HG03025 (cell line): ENCODE measurements around the gene PARP6.
A peak's percentile ranks its signal among the peaks of the same experiment; 100 is the strongest.

Source experiments
- ATAC-seq: cut with Tn5 transposase; IDR thresholded peaks from one replicate; pipeline ENCODE4 v1.9.1; 2021; ENCODE audit warnings: mild to moderate bottlenecking, moderate library complexity; ENCODE audit not compliant: unreplicated experiment, low FRiP score

PARP6 gene

DNA sequence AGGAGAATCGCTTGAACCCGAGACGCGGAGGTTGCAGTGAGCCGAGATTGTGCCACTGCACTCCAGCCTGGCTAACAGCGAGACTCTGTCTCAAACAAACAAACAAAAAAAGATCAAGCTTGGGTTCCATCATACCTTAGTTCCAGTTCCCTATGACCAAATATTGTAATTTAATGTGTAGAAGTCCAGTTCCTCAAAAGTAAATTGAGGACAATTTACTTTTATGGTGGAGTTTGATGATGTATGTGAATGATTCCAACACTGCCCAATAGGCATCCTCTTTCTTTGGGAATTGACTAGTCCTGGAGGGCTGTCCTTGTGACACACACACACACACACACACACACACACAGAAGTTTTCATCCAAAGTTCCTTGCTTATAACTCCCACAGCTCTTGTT, 38.6 kb downstream of the PARP6 start:
- no peak for ATAC-seq

- no peak for ATAC-seq
Observed at GRCh38 chr15:72231833-72232478, 40.4 kb downstream of the PARP6 start.

GRCh38 chr15:72231066-72231832, 41.1 kb downstream of the PARP6 start, which contains the start of gene PKM:
Gene PKM, minus strand, starts transcription at chr15:72231190. Its CDS starts 12,093 bp downstream, at chr15:72219097.
- ATAC-seq = peak; percentile 34

- no peak for ATAC-seq
Observed at GRCh38 chr15:72230197-72231065, 41.9 kb downstream of the PARP6 start.

- no peak for ATAC-seq
Observed at GRCh38 chr15:72229947-72230196, 42.5 kb downstream of the PARP6 start.

DNA sequence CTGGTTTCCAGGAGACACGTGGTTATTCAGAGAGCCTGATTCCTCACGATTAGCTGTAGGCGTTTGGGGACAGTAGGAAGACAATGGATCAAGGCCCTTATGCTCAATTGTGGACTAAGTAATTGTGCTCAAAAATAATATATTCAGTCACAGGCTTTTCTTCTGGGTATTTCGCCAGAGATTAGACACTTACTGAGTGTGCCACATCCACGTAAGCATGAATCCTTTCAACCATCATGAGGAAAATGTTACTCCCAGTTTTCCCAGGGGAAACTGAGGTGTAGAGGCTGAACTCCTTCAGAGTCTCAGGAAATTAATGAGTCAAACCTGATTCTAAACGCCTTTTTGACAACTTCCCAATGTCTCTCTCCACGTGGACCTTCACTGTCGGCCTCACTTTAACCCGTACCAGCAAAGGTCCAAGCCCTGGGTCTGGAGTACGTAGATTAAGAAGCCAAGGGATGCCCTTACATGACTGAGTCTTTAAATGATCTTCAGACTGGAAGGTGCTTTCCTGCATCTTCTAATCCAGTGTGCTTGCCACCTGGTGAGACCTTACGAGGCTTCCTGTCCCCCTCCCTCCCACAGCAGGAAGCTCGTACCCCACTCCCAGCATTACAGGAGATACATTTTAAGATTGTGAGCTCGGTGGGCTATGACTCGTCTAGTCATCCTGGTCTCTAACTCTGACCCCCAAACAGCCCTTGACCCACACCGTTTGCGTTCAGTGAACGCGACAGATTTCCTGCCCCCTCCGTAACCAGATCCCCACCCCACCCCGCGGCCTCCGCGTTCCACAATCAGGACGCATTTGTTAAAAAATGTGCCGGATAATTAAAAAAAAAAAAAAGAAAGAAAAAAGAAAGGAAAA, 43.0 kb downstream of the PARP6 start:
- ATAC-seq = no peak

- ATAC-seq = no peak
Observed at GRCh38 chr15:72227720-72228119, 44.6 kb downstream of the PARP6 start.

DNA sequence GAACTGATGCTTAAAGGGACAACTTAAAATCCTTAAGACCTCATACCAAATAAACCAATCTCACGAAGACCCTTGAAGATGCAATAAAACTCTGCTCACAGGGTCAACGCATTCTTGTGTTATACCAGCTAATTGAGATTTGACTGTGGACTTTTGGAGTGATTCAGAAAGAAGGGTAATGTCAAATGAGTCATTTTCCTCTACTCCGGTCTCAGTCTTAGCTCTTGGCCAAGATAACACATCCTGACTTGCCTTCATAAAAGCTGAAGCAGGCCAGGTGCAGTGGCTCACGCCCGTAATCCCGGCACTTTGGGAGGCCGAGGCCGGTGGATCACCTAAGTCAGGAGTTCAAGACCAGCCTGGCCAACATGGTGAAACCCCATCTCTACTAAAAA, 45.2 kb downstream of the PARP6 start:
- no peak for ATAC-seq

DNA sequence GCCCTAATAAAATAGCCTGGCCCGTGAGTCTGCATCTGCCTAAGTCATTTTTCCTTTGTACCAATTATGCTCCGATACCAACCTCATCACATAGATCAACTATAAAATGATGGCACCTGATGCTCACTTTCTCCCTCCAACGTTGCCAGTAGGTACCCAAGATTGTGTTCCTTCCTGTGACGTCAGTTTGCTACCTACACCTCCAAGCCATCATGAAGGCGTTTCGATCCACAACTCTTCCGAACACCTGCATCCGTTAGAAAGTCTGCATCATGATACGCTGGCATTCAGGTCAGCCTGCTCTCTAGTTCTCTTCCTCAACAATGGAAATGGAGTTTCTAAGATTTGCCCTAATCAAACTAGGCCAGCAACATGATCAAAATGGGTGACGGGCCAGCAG, 49.1 kb downstream of the PARP6 start:
- no peak for ATAC-seq

GRCh38 chr15:72222393-72222792, 50.0 kb downstream of the PARP6 start:
- ATAC-seq = no peak

- no peak for ATAC-seq
Observed at GRCh38 chr15:72220687-72221086, 51.7 kb downstream of the PARP6 start.

- ATAC-seq = no peak
Observed at GRCh38 chr15:72217216-72217615, 55.1 kb downstream of the PARP6 start.

DNA sequence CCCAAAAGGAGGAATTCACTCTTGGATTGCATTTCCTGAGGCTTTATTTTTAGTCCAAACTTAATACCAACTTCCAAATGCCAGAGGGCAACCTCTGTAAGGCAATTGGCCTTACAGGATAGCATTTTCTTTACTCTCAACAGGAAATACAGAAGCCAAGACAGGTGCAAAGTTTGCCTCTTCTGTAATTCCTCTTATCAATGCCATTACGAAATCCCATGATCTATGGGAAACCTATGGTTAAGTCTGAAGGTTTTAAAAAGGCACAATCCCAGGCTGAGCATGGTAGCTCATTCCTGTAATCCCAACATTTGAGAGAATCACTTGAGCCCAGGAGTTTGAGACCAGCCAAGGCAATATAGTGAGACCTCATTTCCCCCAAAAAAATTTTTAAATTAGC, 56.3 kb downstream of the PARP6 start:
- ATAC-seq = no peak

- no peak for ATAC-seq
Observed at GRCh38 chr15:72207558-72208085, 64.7 kb downstream of the PARP6 start.

DNA sequence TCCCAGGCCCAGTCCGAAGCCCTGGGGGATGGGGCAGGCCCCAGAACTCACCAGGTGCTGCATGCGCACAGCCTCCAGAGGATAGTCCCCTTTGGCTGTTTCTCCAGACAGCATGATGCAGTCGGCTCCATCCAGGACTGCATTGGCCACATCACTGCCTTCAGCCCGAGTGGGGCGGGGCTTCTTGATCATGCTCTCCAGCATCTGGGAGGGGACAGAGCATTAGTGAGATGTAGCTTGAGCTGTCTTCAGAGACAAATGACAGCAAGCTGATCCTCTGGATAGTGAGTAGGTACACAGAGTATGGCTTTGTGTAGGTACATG, 65.7 kb downstream of the PARP6 start:
- no peak for ATAC-seq

DNA sequence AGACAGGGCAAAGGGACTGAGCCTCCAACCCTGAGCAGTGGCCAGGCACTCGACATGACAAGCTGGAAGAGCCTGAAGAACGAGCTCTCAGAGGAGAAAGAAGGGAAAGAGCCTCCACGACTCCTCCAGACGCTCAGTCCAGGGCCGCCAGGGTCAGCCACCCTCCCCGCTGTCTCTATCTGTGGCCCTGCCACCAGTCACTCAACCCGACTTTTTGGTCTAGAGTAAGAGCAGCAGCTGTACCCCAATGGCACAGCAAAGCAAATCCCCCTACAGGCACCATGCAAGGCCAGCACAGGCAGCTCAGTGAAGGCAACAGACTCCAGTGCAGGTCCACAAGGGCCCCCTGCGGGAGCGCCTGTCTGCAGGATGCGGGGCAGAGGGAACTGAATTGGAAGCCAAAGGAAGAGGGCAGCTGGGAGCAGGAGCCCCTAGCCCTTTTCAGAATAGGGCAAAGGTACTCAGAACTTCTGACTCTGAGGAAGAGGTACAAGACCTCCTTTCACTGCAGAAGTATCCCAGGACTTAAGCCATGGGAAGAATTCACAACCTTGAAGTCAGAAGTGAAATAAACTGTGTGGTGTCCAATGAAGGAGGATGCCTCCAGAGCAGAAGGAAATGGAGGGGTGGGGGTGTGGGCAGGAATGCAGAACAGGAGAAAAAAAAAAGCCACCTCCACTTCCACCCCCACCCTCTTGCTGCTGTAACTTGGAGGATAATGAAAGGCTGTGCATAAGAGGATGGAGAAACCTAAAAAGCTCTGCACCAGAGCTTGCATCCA, 66.3 kb downstream of the PARP6 start:
- ATAC-seq = no peak

- no peak for ATAC-seq
Observed at GRCh38 chr15:72205273-72205672, 67.1 kb downstream of the PARP6 start.

DNA sequence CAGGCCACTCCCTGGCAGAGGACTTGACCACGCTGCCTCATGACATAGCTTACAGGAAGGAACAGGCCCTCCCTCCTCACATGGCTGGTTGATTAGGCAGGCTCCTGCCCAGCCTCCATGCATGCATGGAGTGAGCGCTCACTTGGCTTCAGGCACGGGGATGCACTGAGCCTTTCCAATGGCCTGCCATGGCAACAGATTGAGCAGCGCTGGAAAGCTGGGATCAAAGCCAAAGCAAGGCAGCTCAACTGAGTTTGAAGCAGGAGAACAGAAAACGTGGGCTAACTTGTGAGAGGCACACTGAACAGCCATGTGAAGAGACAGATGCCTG, 68.9 kb downstream of the PARP6 start:
- no peak for ATAC-seq

GRCh38 chr15:72202801-72203506, 69.4 kb downstream of the PARP6 start:
- ATAC-seq = no peak
